ENCODE measurements around the gene C9orf72. TPM values are rescaled to one million over a fixed set of nuclear protein-coding genes. Genes with fewer than 3 reads are reported as not detected.

C9orf72 gene
- total RNA-seq, 1 donor from 2014 or later, result 32.9 TPM

DNA sequence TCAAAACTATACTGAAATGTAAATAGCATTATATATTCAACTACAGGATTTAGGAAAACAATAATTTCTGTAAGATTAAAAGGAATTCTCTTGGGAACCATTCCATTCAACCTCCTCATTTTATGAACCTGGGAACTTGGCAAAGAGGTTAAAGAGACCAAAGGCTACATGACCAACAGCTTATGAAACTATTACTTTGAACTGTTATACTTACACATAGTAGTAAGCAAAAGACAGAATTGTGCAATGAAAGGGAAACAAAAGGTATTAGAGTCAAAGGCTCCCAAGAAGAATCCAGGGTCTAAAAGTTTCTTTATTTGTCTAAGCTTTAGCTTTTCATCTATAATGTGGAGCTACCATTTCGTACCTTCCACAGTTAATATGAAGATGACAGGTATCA is 7.2 kb downstream of the C9orf72 start:
- TF ChIP-seq CTCF (conservative IDR thresholded peaks at IDR 0.05), result no peak
- DNase-seq (ENCODE audit: low read depth, low spot score), result no peak
- Mint-ChIP-seq H3K9me3 (no peaks in the 10 kb centered on the region), H3K4me3 (no peak overlapping the region), H3K27ac (ENCODE audit: unreplicated experiment) (no peak overlapping the region), H3K4me1 (peaks cover 21% of the 10 kb centered on the region), H3K27me3 (ENCODE audit: low read depth) (no peaks in the 10 kb centered on the region), H3K36me3 (ENCODE audit: low read depth) (peaks cover 14% of the 10 kb centered on the region)

DNA sequence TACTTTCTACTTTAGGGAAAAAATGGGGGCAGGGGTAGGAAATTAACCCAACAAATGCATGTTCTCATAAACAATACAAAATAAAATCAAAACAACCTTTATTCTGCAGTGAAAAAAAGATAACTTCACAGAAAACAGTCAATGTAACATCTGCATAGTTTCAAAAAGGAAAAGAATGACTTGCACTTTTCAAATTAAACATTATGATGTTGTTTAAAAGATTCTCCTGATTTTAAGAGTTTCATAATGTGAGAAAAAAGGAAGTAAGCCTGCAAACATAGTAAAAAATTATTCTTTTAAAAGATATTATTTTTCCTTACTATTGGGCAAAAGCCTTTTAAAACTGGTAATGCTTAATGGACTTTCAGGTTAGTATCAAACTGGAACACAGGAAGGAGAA is 7.6 kb downstream of the C9orf72 start:
- H3K27me3 Mint-ChIP-seq (ENCODE audit: low read depth), result no peaks in the 10 kb centered on the region
- H3K9me3 Mint-ChIP-seq, result no peaks in the 10 kb centered on the region
- no peak for DNase-seq (ENCODE audit: low read depth, low spot score)
- H3K4me3 Mint-ChIP-seq, result no peak overlapping the region
- H3K27ac Mint-ChIP-seq (ENCODE audit: unreplicated experiment), result no peak overlapping the region
- TF ChIP-seq CTCF (conservative IDR thresholded peaks at IDR 0.05), result no peak
- peaks cover 14% of the 10 kb centered on the region for H3K36me3 Mint-ChIP-seq (ENCODE audit: low read depth)
- peaks cover 16% of the 10 kb centered on the region for H3K4me1 Mint-ChIP-seq

DNA sequence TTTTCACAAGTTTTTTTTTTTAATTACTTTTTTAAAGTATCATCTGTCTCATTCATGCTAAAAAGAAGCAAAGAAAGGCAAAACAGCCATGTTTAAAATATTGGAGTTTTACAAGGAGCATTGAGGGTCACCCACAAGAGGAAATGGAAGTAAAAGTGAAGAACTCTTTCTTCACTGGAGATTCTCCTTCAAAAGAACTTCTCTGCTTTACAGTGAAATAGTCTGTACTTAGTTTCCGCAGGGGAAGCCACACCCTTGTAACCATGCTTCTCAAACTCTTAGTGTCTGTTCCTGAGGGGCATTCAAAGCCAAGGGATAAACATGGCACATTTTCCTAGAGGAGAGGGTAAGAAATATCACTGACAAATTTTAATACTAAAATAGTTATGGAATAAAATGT is 8.6 kb downstream of the C9orf72 start:
- Mint-ChIP-seq H3K9me3 (no peaks in the 10 kb centered on the region), H3K4me1 (peaks cover 12% of the 10 kb centered on the region), H3K27me3 (ENCODE audit: low read depth) (no peaks in the 10 kb centered on the region), H3K4me3 (no peak overlapping the region), H3K27ac (ENCODE audit: unreplicated experiment) (no peak overlapping the region), H3K36me3 (ENCODE audit: low read depth) (peaks cover 14% of the 10 kb centered on the region)
- no peak for TF ChIP-seq CTCF (conservative IDR thresholded peaks at IDR 0.05)
- no peak for DNase-seq (ENCODE audit: low read depth, low spot score)

- Mint-ChIP-seq H3K4me1 (peaks cover 12% of the 10 kb centered on the region), H3K4me3 (no peak overlapping the region), H3K36me3 (ENCODE audit: low read depth) (peaks cover 14% of the 10 kb centered on the region), H3K9me3 (no peaks in the 10 kb centered on the region), H3K27me3 (ENCODE audit: low read depth) (no peaks in the 10 kb centered on the region), H3K27ac (ENCODE audit: unreplicated experiment) (no peak overlapping the region)
- no peak for DNase-seq (ENCODE audit: low read depth, low spot score)
- no peak for TF ChIP-seq CTCF (conservative IDR thresholded peaks at IDR 0.05)
These were observed 9.4 kb downstream of the C9orf72 start for GRCh38 chr9:27563738-27564430.

DNA sequence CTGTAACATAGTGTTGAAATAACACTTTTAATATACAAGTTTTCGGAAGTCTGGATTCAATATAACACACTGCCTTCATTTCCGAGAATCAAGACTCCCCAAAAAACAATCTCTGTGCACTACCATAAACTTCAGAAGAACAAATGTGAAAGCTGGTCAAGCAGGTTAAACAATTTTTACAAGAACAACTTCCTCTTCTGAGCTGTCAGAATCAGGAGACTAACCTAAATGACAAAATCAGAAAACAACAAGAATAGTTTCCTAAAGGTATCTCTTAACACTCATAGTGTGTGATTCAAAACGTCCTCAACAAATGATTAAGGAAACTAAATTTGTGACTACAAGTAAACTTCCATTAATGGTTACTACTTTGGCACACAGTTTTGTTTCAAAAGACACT is 11.6 kb downstream of the C9orf72 start:
- Mint-ChIP-seq H3K4me3 (no peak overlapping the region), H3K4me1 (peaks cover 2% of the 10 kb centered on the region), H3K27me3 (ENCODE audit: low read depth) (no peaks in the 10 kb centered on the region), H3K9me3 (no peaks in the 10 kb centered on the region), H3K36me3 (ENCODE audit: low read depth) (peaks cover 8% of the 10 kb centered on the region), H3K27ac (ENCODE audit: unreplicated experiment) (no peak overlapping the region)
- no peak for TF ChIP-seq CTCF (conservative IDR thresholded peaks at IDR 0.05)
- no peak for DNase-seq (ENCODE audit: low read depth, low spot score)

All from neural crest cell (in vitro differentiated cells).